HG03520 (cell line): ENCODE measurements around the gene TPM4.
"Not testable (repeated sequence)": the region's sequence is repeated elsewhere in the genome, so short reads cannot be mapped to it uniquely, and the experiment has no call there.

Experiments used
- ATAC-seq: cut with Tn5 transposase; IDR thresholded peaks from one replicate; pipeline ENCODE4 v1.9.1; 2021; ENCODE audit warnings: mild to moderate bottlenecking, moderate library complexity; ENCODE audit not compliant: unreplicated experiment

The TPM4 gene

GRCh38 chr19:16071072-16071691 lies 5.1 kb upstream of the TPM4 start:
- ATAC-seq = no peak

- ATAC-seq = no peak
Measured at GRCh38 chr19:16073481-16073880, 2.8 kb upstream of the TPM4 start.

GRCh38 chr19:16073988-16074387 lies 2.3 kb upstream of the TPM4 start:
- ATAC-seq = no peak

GRCh38 chr19:16074488-16075365 lies 1.6 kb upstream of the TPM4 start:
- ATAC-seq = no peak

GRCh38 chr19:16075430-16076153 lies 703 bp upstream of the TPM4 start:
- ATAC-seq = no peak

GRCh38 chr19:16076958-16077611 lies 790 bp downstream of the TPM4 start:
- no peak for ATAC-seq

GRCh38 chr19:16077984-16078758 lies 1.9 kb downstream of the TPM4 start:
- ATAC-seq = no peak

- ATAC-seq = no peak
Measured at GRCh38 chr19:16078759-16079707, 2.7 kb downstream of the TPM4 start.

GRCh38 chr19:16084067-16084685 lies 7.9 kb downstream of the TPM4 start:
- ATAC-seq = no peak

GRCh38 chr19:16085115-16085514 lies 8.8 kb downstream of the TPM4 start:
- no peak for ATAC-seq

- ATAC-seq = not testable (repeated sequence)
Measured at GRCh38 chr19:16087404-16087803, 11.1 kb downstream of the TPM4 start.

- no peak for ATAC-seq
Measured at GRCh38 chr19:16087940-16088339, 11.6 kb downstream of the TPM4 start.

- ATAC-seq = no peak
Measured at GRCh38 chr19:16088351-16089009, 12.2 kb downstream of the TPM4 start.

GRCh38 chr19:16089010-16089846 lies 12.9 kb downstream of the TPM4 start:
- ATAC-seq = no peak

- no peak for ATAC-seq
Measured at GRCh38 chr19:16091546-16092475, 15.5 kb downstream of the TPM4 start.

GRCh38 chr19:16094360-16095070 lies 18.2 kb downstream of the TPM4 start:
- ATAC-seq = no peak
